ENCODE measurements around the gene TCF7L2.
A peak's percentile ranks its signal among the peaks of the same experiment; 100 is the strongest.

Gene TCF7L2

DNA sequence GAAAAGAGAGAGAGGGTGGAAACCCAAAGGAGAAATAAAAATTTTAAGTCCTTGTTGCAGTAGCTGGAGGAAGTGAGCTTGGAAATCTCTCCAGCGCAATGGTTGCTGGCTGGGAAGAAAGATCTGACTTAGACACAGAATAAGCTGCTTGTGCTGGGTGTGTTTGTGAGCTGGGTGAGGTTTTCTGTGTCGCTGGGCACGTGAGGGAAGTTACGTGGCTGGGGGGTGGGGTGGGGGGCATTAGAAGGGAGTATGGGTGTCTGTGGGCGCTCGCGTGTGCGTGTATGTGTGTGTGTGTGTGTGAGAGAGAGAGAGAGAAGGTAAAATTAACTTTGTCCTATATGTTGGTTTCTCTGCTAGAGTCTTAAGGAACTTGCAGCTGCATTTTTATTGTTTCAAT, 11.6 kb downstream of the TCF7L2 start:
- TF ChIP-seq CTCF (IDR thresholded peaks at IDR 0.05), result no peak
- Histone ChIP-seq H3K4me3 (no peak overlapping the region), H3K4me1 (peaks cover 0 to 98% (median 53%) of the 10 kb centered on the region in 4 donors), H3K27me3 (no peaks in the 10 kb centered on the region), H3K27ac (peak overlapping the region in 1 of 2 donors; percentile 2), H3K9me3 (no peaks in the 10 kb centered on the region), H3K36me3 (peaks cover 0 to under 1% (median 0%) of the 10 kb centered on the region in 3 donors)
- intact Hi-C loops (cut with DNase I; ENCODE audit: low total_unique reads), result loop anchor here (10.0 kb wide), 1 partner anchor 163 kb away; no protein-coding TSS in a partner anchor
- DNase-seq, result no peak

DNA sequence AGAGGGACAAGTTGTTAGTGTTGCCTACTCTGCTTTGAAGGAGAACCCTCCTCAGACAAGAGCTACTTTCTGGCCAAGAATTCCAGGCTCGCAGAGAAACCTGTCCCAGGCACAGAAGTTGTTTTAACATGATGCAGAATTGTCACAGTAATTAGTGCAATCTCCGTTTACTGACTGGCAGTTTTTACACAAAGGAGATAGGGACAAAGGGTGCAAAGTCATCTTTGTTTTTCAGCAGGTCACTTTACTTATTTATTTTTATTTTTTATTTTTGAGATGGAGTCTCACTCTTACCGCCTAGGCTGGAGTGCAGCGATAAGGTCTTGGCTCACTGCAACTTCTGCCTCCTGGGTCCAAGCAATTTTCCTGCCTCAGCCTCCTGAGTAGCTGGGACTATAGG, 12.3 kb downstream of the TCF7L2 start:
- intact Hi-C loops (cut with DNase I; ENCODE audit: low total_unique reads), result loop anchor here (10.0 kb wide), 1 partner anchor 162 kb away; no protein-coding TSS in a partner anchor
- no peak for TF ChIP-seq CTCF (IDR thresholded peaks at IDR 0.05)
- no peak overlapping the region for H3K4me3 ChIP-seq
- DNase-seq, result no peak
- H3K9me3 ChIP-seq, result no peaks in the 10 kb centered on the region
- peaks cover 0 to 5% (median 0%) of the 10 kb centered on the region in 3 donors for H3K36me3 ChIP-seq
- H3K4me1 ChIP-seq, result peaks cover 0 to 98% (median 51%) of the 10 kb centered on the region in 4 donors
- no peak overlapping the region for H3K27ac ChIP-seq
- H3K27me3 ChIP-seq, result no peaks in the 10 kb centered on the region

- intact Hi-C loops (cut with DNase I; ENCODE audit: low total_unique reads), result loop anchor here (10.0 kb wide), 1 partner anchor 161 kb away; no protein-coding TSS in a partner anchor
- Histone ChIP-seq H3K4me1 (peaks cover 0 to 87% (median 38%) of the 10 kb centered on the region in 4 donors), H3K36me3 (peaks cover 5 to 15% (median 13%) of the 10 kb centered on the region in 3 donors), H3K27me3 (no peaks in the 10 kb centered on the region), H3K27ac (peak overlapping the region; percentile 32 to 64), H3K4me3 (no peak overlapping the region), H3K9me3 (no peaks in the 10 kb centered on the region)
- TF ChIP-seq CTCF (IDR thresholded peaks at IDR 0.05), result no peak
- no peak for DNase-seq
These were observed 13.8 kb downstream of the TCF7L2 start for GRCh38 chr10:112963835-112964234.

DNA sequence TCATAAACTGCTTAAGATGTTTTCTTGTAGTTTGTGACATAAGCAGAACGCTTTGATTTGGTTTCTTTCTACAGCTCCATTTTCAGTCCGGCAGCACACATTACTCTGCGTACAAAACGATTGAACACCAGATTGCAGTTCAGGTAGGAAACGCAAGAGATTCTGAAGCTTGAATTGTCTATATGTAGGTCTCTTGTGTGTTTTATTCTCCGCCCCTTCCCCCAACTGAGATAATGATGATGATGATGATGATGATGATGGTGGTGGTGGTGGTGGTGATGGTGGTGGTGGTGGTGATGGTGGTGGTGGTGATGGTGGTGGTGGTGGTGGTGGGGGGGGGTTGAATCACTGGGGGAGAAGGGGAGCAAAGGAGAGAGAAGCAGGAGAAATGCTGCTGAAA, 14.4 kb downstream of the TCF7L2 start:
- intact Hi-C loops (cut with DNase I; ENCODE audit: low total_unique reads), result loop anchor here (10.0 kb wide), 1 partner anchor 160 kb away; no protein-coding TSS in a partner anchor
- Histone ChIP-seq H3K4me3 (no peak overlapping the region), H3K4me1 (peaks cover 0 to 81% (median 36%) of the 10 kb centered on the region in 4 donors), H3K27me3 (no peaks in the 10 kb centered on the region), H3K9me3 (no peaks in the 10 kb centered on the region), H3K27ac (peak overlapping the region; percentile 64 to 68), H3K36me3 (peaks cover 9 to 17% (median 15%) of the 10 kb centered on the region in 3 donors)
- no peak for TF ChIP-seq CTCF (IDR thresholded peaks at IDR 0.05)
- DNase-seq, result no peak

DNA sequence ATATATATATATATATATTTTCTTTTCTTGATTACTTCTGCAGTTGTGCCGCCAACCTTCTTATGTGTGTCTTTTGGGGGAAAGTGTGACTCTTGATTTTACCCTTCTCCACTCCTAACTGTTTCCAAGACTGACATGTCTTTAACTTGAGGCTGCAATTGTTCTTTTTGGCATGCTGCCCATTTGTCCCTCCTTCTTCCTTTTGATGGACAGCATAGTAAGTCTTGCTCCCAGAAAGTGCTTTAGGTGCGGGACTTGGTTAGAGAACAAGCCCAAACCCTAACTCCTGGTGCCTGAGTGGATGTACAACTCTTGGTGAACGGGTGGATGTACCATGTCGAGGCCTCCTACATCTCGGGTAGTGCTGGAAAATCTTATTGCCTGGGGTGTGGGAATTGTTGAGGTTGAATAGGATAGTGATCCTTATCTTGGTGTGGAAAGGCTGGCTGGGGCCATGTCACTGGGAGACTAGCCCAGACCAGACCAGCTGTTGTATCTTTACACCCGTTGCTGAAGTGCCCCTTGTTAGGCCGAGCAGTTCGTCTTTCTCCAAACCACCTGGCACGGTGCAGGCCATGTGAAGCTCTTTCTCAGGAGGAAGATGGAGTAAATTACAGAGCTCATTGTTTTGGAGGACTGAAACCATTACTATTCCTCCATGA, 16.3 kb downstream of the TCF7L2 start:
- intact Hi-C loops (cut with DNase I; ENCODE audit: low total_unique reads), result loop anchor here (10.0 kb wide), 1 partner anchor 158 kb away; no protein-coding TSS in a partner anchor
- DNase-seq, result no peak
- Histone ChIP-seq H3K36me3 (peaks cover 13 to 17% (median 16%) of the 10 kb centered on the region in 3 donors), H3K27me3 (no peaks in the 10 kb centered on the region), H3K27ac (peak overlapping the region in 1 of 2 donors; percentile 64), H3K4me3 (no peak overlapping the region), H3K4me1 (peaks cover 0 to 73% (median 36%) of the 10 kb centered on the region in 4 donors), H3K9me3 (no peaks in the 10 kb centered on the region)
- TF ChIP-seq CTCF (IDR thresholded peaks at IDR 0.05), result no peak
